Ishikawa (cell line): ENCODE data around the gene LSM11.
A peak's percentile ranks its signal among the peaks of the same experiment; 100 is the strongest.

Experiments used
- CEBPB ChIP-seq: IDR thresholded peaks from 2 replicates; pipeline ENCODE4 v1.6.1; 2012
- CREB1 ChIP-seq: IDR thresholded peaks from 2 replicates; pipeline ENCODE4 v1.6.1; 2012; ENCODE audit warnings: low read depth
- EGR1 ChIP-seq: IDR thresholded peaks from 2 replicates; pipeline ENCODE4 v1.6.1; 2012
- EP300 ChIP-seq: IDR thresholded peaks from 2 replicates; pipeline ENCODE4 v1.6.1; 2012; ENCODE audit warnings: borderline replicate concordance
- FOXM1 ChIP-seq: IDR thresholded peaks from 2 replicates; pipeline ENCODE4 v1.6.1; 2012; ENCODE audit warnings: low read depth, borderline replicate concordance
- NFIC ChIP-seq: IDR thresholded peaks from 2 replicates; pipeline ENCODE4 v1.6.1; 2012
- RAD21 ChIP-seq: IDR thresholded peaks from 2 replicates; pipeline ENCODE4 v1.6.1; 2012; ENCODE audit warnings: low read depth
- TAF1 ChIP-seq: IDR thresholded peaks from 2 replicates; pipeline ENCODE4 v1.6.1; 2012; ENCODE audit warnings: low read depth, mild to moderate bottlenecking
- TCF12 ChIP-seq: IDR thresholded peaks from 2 replicates; pipeline ENCODE4 v1.6.1; 2012; ENCODE audit warnings: low read depth
- TEAD4 ChIP-seq: IDR thresholded peaks from 2 replicates; pipeline ENCODE4 v1.6.1; 2012
- YY1 ChIP-seq: IDR thresholded peaks from 2 replicates; pipeline ENCODE4 v1.6.1; 2012; ENCODE audit warnings: low read depth
- ZBTB7A ChIP-seq: IDR thresholded peaks from 2 replicates; pipeline ENCODE4 v1.6.1; 2012; ENCODE audit warnings: low read depth
- TF ChIP-seq, protein P1 (sequence below): IDR thresholded peaks from 2 replicates; pipeline ENCODE4 v1.6.1; 2012
- TF ChIP-seq, protein P2 (sequence below): IDR thresholded peaks from 2 replicates; pipeline ENCODE4 v1.6.1; 2012
- TF ChIP-seq, protein P3 (sequence below): IDR thresholded peaks from 2 replicates; pipeline ENCODE4 v1.6.1; 2012; ENCODE audit warnings: low read depth, mild to moderate bottlenecking

Gene LSM11

DNA sequence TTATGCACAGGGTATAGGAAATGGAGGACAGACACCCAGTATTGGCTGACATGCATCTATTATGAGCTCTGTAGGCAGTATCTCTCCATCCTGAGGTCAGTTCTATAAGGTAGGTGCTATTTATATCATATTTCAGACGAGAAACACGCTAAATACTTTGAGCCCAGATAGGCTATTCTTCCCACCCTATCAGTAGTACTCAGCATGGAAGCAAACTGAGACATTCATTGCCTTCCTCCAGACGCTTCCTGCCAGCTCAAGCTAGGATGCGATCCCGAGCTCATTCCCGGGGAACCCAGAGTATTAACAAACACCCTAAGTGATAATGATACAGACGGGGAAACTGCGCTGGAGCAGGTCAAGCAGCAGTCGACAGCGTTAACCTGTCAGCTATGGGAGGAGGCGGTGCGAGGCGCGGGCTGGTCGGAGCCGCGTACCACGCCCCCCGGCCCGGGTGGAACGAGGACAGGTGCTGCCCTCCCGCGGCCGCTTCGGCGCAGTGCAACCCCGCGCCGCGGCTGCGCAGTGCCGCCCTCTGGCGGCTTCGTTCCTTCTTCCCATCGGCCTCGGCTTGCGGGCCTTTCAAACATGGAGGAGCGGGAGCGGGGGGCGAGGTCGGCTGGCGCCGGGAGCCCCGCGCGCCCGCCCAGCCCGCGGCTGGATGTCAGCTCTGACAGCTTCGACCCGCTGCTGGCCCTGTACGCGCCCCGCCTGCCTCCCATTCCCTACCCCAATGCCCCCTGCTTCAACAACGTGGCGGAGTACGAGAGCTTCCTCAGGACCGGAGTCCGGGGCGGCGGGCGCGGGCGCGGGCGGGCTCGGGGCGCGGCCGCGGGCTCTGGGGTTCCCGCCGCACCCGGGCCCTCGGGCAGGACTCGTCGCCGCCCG is at the start of gene LSM11:
Gene LSM11 (plus strand): TSS at position 550 of the 888 bp plus-strand sequence. CDS start 39 bp downstream, at position 589.
- TF ChIP-seq, protein P1, sequence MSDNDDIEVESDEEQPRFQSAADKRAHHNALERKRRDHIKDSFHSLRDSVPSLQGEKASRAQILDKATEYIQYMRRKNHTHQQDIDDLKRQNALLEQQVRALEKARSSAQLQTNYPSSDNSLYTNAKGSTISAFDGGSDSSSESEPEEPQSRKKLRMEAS, result peak; percentile 72
- TF ChIP-seq ZBTB7A (peak; percentile 77; the same call in 1 of the 2 replicates), NFIC (no peak), YY1 (peak; percentile 89), FOXM1 (no peak), TCF12 (peak; percentile 34; the same call in 1 of the 2 replicates), EP300 (no peak), CEBPB (no peak), TEAD4 (no peak; the same call in 1 of the 2 replicates), RAD21 (peak; percentile 77; the same call in 1 of the 2 replicates), TAF1 (peak; percentile 47; the same call in 1 of the 2 replicates), CREB1 (no peak), EGR1 (no peak)
- TF ChIP-seq, protein P2, sequence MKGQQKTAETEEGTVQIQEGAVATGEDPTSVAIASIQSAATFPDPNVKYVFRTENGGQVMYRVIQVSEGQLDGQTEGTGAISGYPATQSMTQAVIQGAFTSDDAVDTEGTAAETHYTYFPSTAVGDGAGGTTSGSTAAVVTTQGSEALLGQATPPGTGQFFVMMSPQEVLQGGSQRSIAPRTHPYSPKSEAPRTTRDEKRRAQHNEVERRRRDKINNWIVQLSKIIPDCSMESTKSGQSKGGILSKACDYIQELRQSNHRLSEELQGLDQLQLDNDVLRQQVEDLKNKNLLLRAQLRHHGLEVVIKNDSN, result no peak
- TF ChIP-seq, protein P3, sequence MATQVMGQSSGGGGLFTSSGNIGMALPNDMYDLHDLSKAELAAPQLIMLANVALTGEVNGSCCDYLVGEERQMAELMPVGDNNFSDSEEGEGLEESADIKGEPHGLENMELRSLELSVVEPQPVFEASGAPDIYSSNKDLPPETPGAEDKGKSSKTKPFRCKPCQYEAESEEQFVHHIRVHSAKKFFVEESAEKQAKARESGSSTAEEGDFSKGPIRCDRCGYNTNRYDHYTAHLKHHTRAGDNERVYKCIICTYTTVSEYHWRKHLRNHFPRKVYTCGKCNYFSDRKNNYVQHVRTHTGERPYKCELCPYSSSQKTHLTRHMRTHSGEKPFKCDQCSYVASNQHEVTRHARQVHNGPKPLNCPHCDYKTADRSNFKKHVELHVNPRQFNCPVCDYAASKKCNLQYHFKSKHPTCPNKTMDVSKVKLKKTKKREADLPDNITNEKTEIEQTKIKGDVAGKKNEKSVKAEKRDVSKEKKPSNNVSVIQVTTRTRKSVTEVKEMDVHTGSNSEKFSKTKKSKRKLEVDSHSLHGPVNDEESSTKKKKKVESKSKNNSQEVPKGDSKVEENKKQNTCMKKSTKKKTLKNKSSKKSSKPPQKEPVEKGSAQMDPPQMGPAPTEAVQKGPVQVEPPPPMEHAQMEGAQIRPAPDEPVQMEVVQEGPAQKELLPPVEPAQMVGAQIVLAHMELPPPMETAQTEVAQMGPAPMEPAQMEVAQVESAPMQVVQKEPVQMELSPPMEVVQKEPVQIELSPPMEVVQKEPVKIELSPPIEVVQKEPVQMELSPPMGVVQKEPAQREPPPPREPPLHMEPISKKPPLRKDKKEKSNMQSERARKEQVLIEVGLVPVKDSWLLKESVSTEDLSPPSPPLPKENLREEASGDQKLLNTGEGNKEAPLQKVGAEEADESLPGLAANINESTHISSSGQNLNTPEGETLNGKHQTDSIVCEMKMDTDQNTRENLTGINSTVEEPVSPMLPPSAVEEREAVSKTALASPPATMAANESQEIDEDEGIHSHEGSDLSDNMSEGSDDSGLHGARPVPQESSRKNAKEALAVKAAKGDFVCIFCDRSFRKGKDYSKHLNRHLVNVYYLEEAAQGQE, result no peak

DNA sequence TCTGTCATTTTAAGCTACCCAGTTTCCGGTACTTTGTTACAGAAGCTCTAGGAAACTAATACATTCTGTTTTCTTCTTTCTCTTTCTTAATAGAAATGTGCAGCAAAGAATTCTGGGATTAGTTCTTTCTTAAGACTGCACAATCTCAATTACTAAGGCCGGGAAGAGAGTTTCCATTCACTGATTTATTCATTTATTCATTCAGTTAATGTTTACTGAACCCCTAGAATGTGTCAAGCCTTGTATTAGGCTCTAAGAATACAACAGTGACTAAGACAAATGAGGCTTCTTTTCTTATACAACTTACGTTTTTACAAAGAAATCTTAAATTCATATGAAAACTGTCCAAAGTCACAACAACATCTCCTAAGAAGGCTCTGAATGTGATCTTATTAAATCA is 39.8 kb upstream of the LSM11 start:
- TF ChIP-seq, protein P2, result no peak
- TF ChIP-seq TCF12, result no peak
- TF ChIP-seq, protein P3, result no peak
- no peak for TF ChIP-seq RAD21
- no peak for TF ChIP-seq EP300
- TF ChIP-seq CREB1, result no peak
- TF ChIP-seq EGR1, result no peak
- TF ChIP-seq, protein P1, result no peak
- TF ChIP-seq TAF1, result no peak
- TF ChIP-seq FOXM1, result no peak
- no peak for TF ChIP-seq YY1
- no peak for TF ChIP-seq NFIC

- TF ChIP-seq CEBPB (no peak), ZBTB7A (no peak), RAD21 (no peak), TEAD4 (no peak), EGR1 (no peak), YY1 (no peak)
- TF ChIP-seq, protein P2, result no peak
- TF ChIP-seq, protein P3, result no peak
Measured at GRCh38 chr5:157708866-157709265, 34.6 kb upstream of the LSM11 start.

DNA sequence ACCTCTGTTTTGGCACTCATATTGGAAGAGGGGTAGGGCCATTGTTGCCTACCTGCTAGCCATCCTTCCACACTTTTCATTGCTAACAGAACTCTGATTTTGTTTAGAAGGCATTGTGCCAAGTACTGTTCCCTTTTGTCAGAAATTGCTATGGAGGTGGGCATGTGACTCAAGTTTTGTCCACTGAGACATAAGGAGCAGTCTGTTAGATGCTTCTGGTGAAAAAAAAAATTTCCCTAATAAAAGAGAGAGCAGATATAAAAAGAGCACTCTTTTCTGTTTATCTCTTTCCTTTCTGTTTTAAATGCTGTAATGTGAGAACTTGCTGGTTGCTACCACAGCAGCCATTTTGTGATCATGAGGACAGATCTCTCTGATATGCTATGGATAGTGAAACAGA is 34.2 kb upstream of the LSM11 start:
- no peak for TF ChIP-seq TAF1
